Pancreas (tissue), 10 donors: ENCODE results near the gene IGFBP5. TPM values are rescaled to one million over a fixed set of nuclear protein-coding genes. Genes with fewer than 3 reads are reported as not detected.

Experiments used
- ATAC-seq, 4 donors: fragments of 200-7000 bp; cut with Tn5 transposase; one replicate each; pipeline versions ENCODE4 v1.8.0 to v1.9.1; 2020; ENCODE audit warnings: mild to moderate bottlenecking in 4 of 4, moderate library complexity in 4 of 4
- DNase-seq, 6 donors: peaks; one replicate each; pipeline ENCODE4 v3.0.0-alpha.2; 2020
- FAIRE-seq: peaks from 2 replicates; lab custom pipeline; 2012; peaks lifted over from hg19 to GRCh38; lab: Jason Lieb, UNC
- H3K27ac ChIP-seq, 4 donors: fragments of 200-600 bp; sonication (generic); 1 replicate in 3 of 4; 2 replicates in 1 of 4; pipeline versions ENCODE4 v1.5.0 to v1.8.0; 2020
- H3K27me3 ChIP-seq, 4 donors: fragments of 200-600 bp; one replicate each; pipeline ENCODE4 v1.8.0; 2021
- H3K36me3 ChIP-seq, 3 donors: fragments of 200-600 bp; sonication (generic) in 1 of 3; one replicate each; pipeline versions ENCODE4 v1.5.0 to v1.8.0; 2020 to 2021
- H3K4me1 ChIP-seq, 3 donors: fragments of 200-600 bp; one replicate each; pipeline ENCODE4 v1.8.0; 2021
- H3K4me3 ChIP-seq, 4 donors: fragments of 200-600 bp; sonication (generic) in 2 of 4; one replicate each; pipeline versions ENCODE4 v1.5.0 to v1.8.0; 2020 to 2021
- H3K9me3 ChIP-seq, 4 donors: fragments of 200-600 bp; one replicate each; pipeline ENCODE4 v1.8.0; 2021
- CTCF ChIP-seq, 4 donors: fragments of 200-600 bp; sonication (generic) in 3 of 4; IDR thresholded peaks; one replicate each; pipeline versions ENCODE4 v1.5.0 to v1.8.0; 2021; ENCODE audit warnings: antibody characterized with exemption in 4 of 4
- WGBS, 2 donors: extraction: QIAGEN DNeasy Blood & Tissue Kit; methylation state at CpG; one replicate each; pipeline ENCODE4 v1.1.7; 2013; 5-methylcytosine and 5-hydroxymethylcytosine counted together
- intact Hi-C, 3 donors: fragments of 100-400 bp; cut with DNase I; formaldehyde crosslinking; loops; one replicate each; pipeline versions ENCODE4 v1.11.1 to v1.14.2; 2022
- polyA plus RNA-seq, 2 donors: library from polyadenylated mRNA; stranded (reverse); fragments of 200-250 nt; gene quantifications; one replicate each; pipeline ENCODE4 v1.2.3, GENCODE V29; 2013
- total RNA-seq, 6 donors: library from RNA; stranded (reverse); fragmentation: NEBNext Ultra II Directional in 4 of 6; extraction: Animal tissue kit (Norgen Biotek cat#: 25700) in 4 of 6; gene quantifications; one replicate each; pipeline versions ENCODE4 v1.2.1 to v1.2.4, GENCODE V29; 2021 to 2023
- donor health status: healthy with polysubstance abuse.
- donor health status: DM: no; HTN: no; CAD: no; lungs with moderate emphysema.
- donor health status: DM: no; HTN: no; CAD: no.
- donor health status: control.
- donor health status: control.
- donor health status: Bipolar disorder and iron deficiency.
- donor health status: DM: yes; HTN: yes; CAD: no.
- donor health status: DM: no; HTN: no; CAD: no.
- donor health status: DM: no; HTN: no; CAD: no.
- donor health status: DM: yes; HTN: yes; CAD: no.

Gene IGFBP5
- total and polyA plus RNA-seq, 8 donors: 8.2 to 91.6 (median 23.2) TPM

- no peak for ATAC-seq
- FAIRE-seq: no peak
Observed at GRCh38 chr2:216629784-216630183, 65.6 kb downstream of the IGFBP5 start.

GRCh38 chr2:216626875-216627245, 68.5 kb downstream of the IGFBP5 start:
- no peaks in the 10 kb centered on the region for H3K4me1 ChIP-seq
- no peak for ATAC-seq
- H3K27ac ChIP-seq: no peak overlapping the region
- no peak for DNase-seq
- FAIRE-seq: no peak
- intact Hi-C loops: no loop called here
- H3K4me3 ChIP-seq: no peak overlapping the region
- H3K36me3 ChIP-seq: no peaks in the 10 kb centered on the region
- TF ChIP-seq CTCF (IDR thresholded peaks at IDR 0.05): no peak
- H3K27me3 ChIP-seq: no peaks in the 10 kb centered on the region
- no peaks in the 10 kb centered on the region for H3K9me3 ChIP-seq
- WGBS, 2 donors: 15 to 16% methylated on average over 2 of the region's 2 CpGs

More at GRCh38 chr2:216629784-216630183, 65.6 kb downstream of the IGFBP5 start:
- DNase-seq: no peak
- no peak for TF ChIP-seq CTCF (IDR thresholded peaks at IDR 0.05)
- H3K27ac ChIP-seq: no peak overlapping the region
- WGBS, 2 donors: 82 to 91% methylated on average over 4 of the region's 4 CpGs
- H3K36me3 ChIP-seq: no peaks in the 10 kb centered on the region
- H3K4me1 ChIP-seq: no peaks in the 10 kb centered on the region
- H3K9me3 ChIP-seq: no peaks in the 10 kb centered on the region
- H3K27me3 ChIP-seq: no peaks in the 10 kb centered on the region
- intact Hi-C loops: no loop called here
- H3K4me3 ChIP-seq: no peak overlapping the region

- no peak for TF ChIP-seq CTCF (IDR thresholded peaks at IDR 0.05)
- no peaks in the 10 kb centered on the region for H3K27me3 ChIP-seq
- no peaks in the 10 kb centered on the region for H3K4me1 ChIP-seq
- H3K4me3 ChIP-seq: no peak overlapping the region
- no peak for DNase-seq
- intact Hi-C loops: no loop called here
- WGBS, 2 donors: 59 to 66% methylated on average over 7 of the region's 7 CpGs
- ATAC-seq: no peak
- H3K27ac ChIP-seq: no peak overlapping the region
- no peaks in the 10 kb centered on the region for H3K36me3 ChIP-seq
- no peak for FAIRE-seq
- H3K9me3 ChIP-seq: no peaks in the 10 kb centered on the region
Observed at GRCh38 chr2:216626168-216626874, 69.0 kb downstream of the IGFBP5 start.

GRCh38 chr2:216624251-216624650, 71.1 kb downstream of the IGFBP5 start:
- intact Hi-C loops: no loop called here
- Histone ChIP-seq H3K9me3 (no peaks in the 10 kb centered on the region), H3K36me3 (no peaks in the 10 kb centered on the region), H3K4me1 (peaks cover 0 to 5% (median 0%) of the 10 kb centered on the region in 3 donors), H3K4me3 (no peak overlapping the region), H3K27me3 (no peaks in the 10 kb centered on the region), H3K27ac (no peak overlapping the region)
- no peak for TF ChIP-seq CTCF (IDR thresholded peaks at IDR 0.05)
- FAIRE-seq (no peak), DNase-seq (no peak), ATAC-seq (no peak)
- WGBS, 2 donors: 95 to 96% methylated on average over 2 of the region's 2 CpGs

- Histone ChIP-seq H3K27ac (no peak overlapping the region), H3K4me3 (no peak overlapping the region), H3K9me3 (no peaks in the 10 kb centered on the region), H3K27me3 (no peaks in the 10 kb centered on the region), H3K4me1 (peaks cover 0 to 8% (median 0%) of the 10 kb centered on the region in 3 donors), H3K36me3 (no peaks in the 10 kb centered on the region)
- DNase-seq (no peak), FAIRE-seq (no peak), ATAC-seq (no peak)
- intact Hi-C loops: no loop called here
- 67 to 78% methylated on average over 4 of the region's 4 CpGs for WGBS, 2 donors
- no peak for TF ChIP-seq CTCF (IDR thresholded peaks at IDR 0.05)
Observed at GRCh38 chr2:216622526-216622925, 72.8 kb downstream of the IGFBP5 start.
